Osteoblast (primary cell): Measurements from ENCODE around the gene CASQ2. TPM values are rescaled to one million over a fixed set of nuclear protein-coding genes. Genes with fewer than 3 reads are reported as not detected.

Experiments used
- DNase-seq: peaks from one replicate; pipeline ENCODE4 v3.0.0; 2011; ENCODE audit warnings: low spot score, mixed read lengths; ENCODE audit not compliant: insufficient read length; ENCODE audit errors: missing footprints
- H2AFZ ChIP-seq: 2 replicates; pipeline ENCODE4 v1.6.0; 2011; ENCODE audit warnings: mild to moderate bottlenecking, low read length
- H3K27ac ChIP-seq: 2 replicates; pipeline ENCODE4 v1.5.1; 2011; ENCODE audit warnings: mild to moderate bottlenecking, low read depth, low read length, moderate library complexity
- H3K27me3 ChIP-seq: 2 replicates; pipeline ENCODE4 v1.6.0; 2012; ENCODE audit warnings: mild to moderate bottlenecking, control low read depth, inconsistent platforms, low read length, moderate library complexity; ENCODE audit not compliant: insufficient read depth
- H3K36me3 ChIP-seq: 2 replicates; pipeline ENCODE4 v1.5.1; 2011; ENCODE audit warnings: mild to moderate bottlenecking, low read length, control low read depth, moderate library complexity; ENCODE audit not compliant: insufficient read depth
- H3K4me1 ChIP-seq: 2 replicates; pipeline ENCODE4 v1.5.1; 2011; ENCODE audit warnings: mild to moderate bottlenecking, low read length, control low read depth, moderate library complexity; ENCODE audit not compliant: insufficient read depth
- H3K4me2 ChIP-seq: 2 replicates; pipeline ENCODE4 v1.6.0; 2011; ENCODE audit warnings: mild to moderate bottlenecking, low read length; ENCODE audit not compliant: insufficient read depth
- H3K4me3 ChIP-seq: fragments of 200-600 bp; sonication (generic); 3 replicates; pipeline ENCODE4 v1.5.1; 2012; ENCODE audit warnings: mild to moderate bottlenecking, low read length, inconsistent platforms; ENCODE audit not compliant: insufficient read depth
- H3K79me2 ChIP-seq: 2 replicates; pipeline ENCODE4 v1.6.0; 2012; ENCODE audit warnings: mild to moderate bottlenecking, low read length, control low read depth, inconsistent platforms; ENCODE audit not compliant: insufficient read depth
- H3K9me3 ChIP-seq: 2 replicates; pipeline ENCODE4 v1.5.1; 2011; ENCODE audit warnings: low read depth, low read length, control low read depth
- H4K20me1 ChIP-seq: 2 replicates; pipeline ENCODE4 v1.6.0; 2012; ENCODE audit warnings: mild to moderate bottlenecking, low read length, control low read depth; ENCODE audit not compliant: insufficient read depth
- CTCF ChIP-seq: IDR thresholded peaks from 2 replicates; pipeline ENCODE4 v1.5.1; 2011; ENCODE audit warnings: mild to moderate bottlenecking, low read depth, low read length, moderate library complexity; ENCODE audit errors: extremely low read depth
- total RNA-seq: library from RNA; depleted of rRNA; stranded (reverse); fragments of >200 nt; gene quantifications from 2 replicates; pipeline ENCODE4 v1.2.3, GENCODE V29; 2012

Gene CASQ2
- total RNA-seq, 1 donor = not detected

GRCh38 chr1:115714572-115715141, 53.9 kb downstream of the CASQ2 start:
- H3K9me3 ChIP-seq = no peaks in the 10 kb centered on the region
- no peak for DNase-seq
- no peak for TF ChIP-seq CTCF
- peaks cover 34% of the 10 kb centered on the region for H3K27me3 ChIP-seq
- no peak overlapping the region for H2AFZ ChIP-seq
- H3K36me3 ChIP-seq = no peaks in the 10 kb centered on the region
- no peaks in the 10 kb centered on the region for H3K4me1 ChIP-seq
- H3K27ac ChIP-seq = no peak overlapping the region
- no peak overlapping the region for H3K4me3 ChIP-seq
- no peaks in the 10 kb centered on the region for H3K79me2 ChIP-seq
- no peak overlapping the region for H3K4me2 ChIP-seq
- H4K20me1 ChIP-seq = no peaks in the 10 kb centered on the region

GRCh38 chr1:115713906-115714305, 54.6 kb downstream of the CASQ2 start:
- TF ChIP-seq CTCF = no peak
- H3K27me3 ChIP-seq = peaks cover 36% of the 10 kb centered on the region
- no peak overlapping the region for H3K27ac ChIP-seq
- H3K4me1 ChIP-seq = no peaks in the 10 kb centered on the region
- no peak overlapping the region for H2AFZ ChIP-seq
- H3K36me3 ChIP-seq = no peaks in the 10 kb centered on the region
- H3K9me3 ChIP-seq = no peaks in the 10 kb centered on the region
- H4K20me1 ChIP-seq = no peaks in the 10 kb centered on the region
- DNase-seq = no peak
- no peaks in the 10 kb centered on the region for H3K79me2 ChIP-seq
- no peak overlapping the region for H3K4me2 ChIP-seq
- no peak overlapping the region for H3K4me3 ChIP-seq

- Histone ChIP-seq H4K20me1 (no peaks in the 10 kb centered on the region), H3K4me2 (no peak overlapping the region), H3K79me2 (no peaks in the 10 kb centered on the region), H3K27ac (no peak overlapping the region), H3K9me3 (no peaks in the 10 kb centered on the region), H3K4me1 (no peaks in the 10 kb centered on the region), H2AFZ (no peak overlapping the region), H3K4me3 (no peak overlapping the region), H3K27me3 (peaks cover 44% of the 10 kb centered on the region), H3K36me3 (no peaks in the 10 kb centered on the region)
- no peak for TF ChIP-seq CTCF
- no peak for DNase-seq
Observed at GRCh38 chr1:115712911-115713609, 55.5 kb downstream of the CASQ2 start.

- no peaks in the 10 kb centered on the region for H3K4me1 ChIP-seq
- H3K27ac ChIP-seq = no peak overlapping the region
- H2AFZ ChIP-seq = no peak overlapping the region
- DNase-seq = no peak
- TF ChIP-seq CTCF = no peak
- peaks cover 46% of the 10 kb centered on the region for H3K27me3 ChIP-seq
- no peaks in the 10 kb centered on the region for H4K20me1 ChIP-seq
- no peaks in the 10 kb centered on the region for H3K9me3 ChIP-seq
- no peaks in the 10 kb centered on the region for H3K36me3 ChIP-seq
- H3K79me2 ChIP-seq = no peaks in the 10 kb centered on the region
- H3K4me3 ChIP-seq = no peak overlapping the region
- H3K4me2 ChIP-seq = no peak overlapping the region
Observed at GRCh38 chr1:115710859-115711624, 57.5 kb downstream of the CASQ2 start.
